Lung (tissue), 12 donors: Measurements from ENCODE around the gene AXDND1. TPM values are rescaled to one million over a fixed set of nuclear protein-coding genes. Genes with fewer than 3 reads are reported as not detected.

Experiments used
- ATAC-seq: fragments of 200-7000 bp; cut with Tn5 transposase; one replicate; pipeline ENCODE4 v1.9.1; 2020; ENCODE audit warnings: moderate number of reproducible peaks; ENCODE audit not compliant: insufficient read depth, low FRiP score
- DNase-seq, 3 donors: peaks; one replicate each; pipeline ENCODE4 v3.0.0-alpha.2; 2013 to 2017
- H3K27ac ChIP-seq, 2 donors: one replicate each; pipeline ENCODE4 v1.5.1; 2013; ENCODE audit warnings: mild to moderate bottlenecking in 2 of 2, moderate library complexity in 2 of 2, control low read depth in 1 of 2, inconsistent platforms in 1 of 2, low read depth in 1 of 2, low read length in 1 of 2
- H3K27me3 ChIP-seq, 3 donors: one replicate each; pipeline ENCODE4 v1.5.1; 2013; ENCODE audit warnings: low read length in 2 of 3; ENCODE audit not compliant: control insufficient read depth in 3 of 3, insufficient read depth in 3 of 3
- H3K36me3 ChIP-seq, 4 donors: one replicate each; pipeline ENCODE4 v1.5.1; 2013; ENCODE audit warnings: low read length in 4 of 4, mild to moderate bottlenecking in 1 of 4, moderate library complexity in 1 of 4; ENCODE audit not compliant: control insufficient read depth in 4 of 4, insufficient read depth in 4 of 4
- H3K4me1 ChIP-seq, 5 donors: one replicate each; pipeline ENCODE4 v1.5.1; 2013; ENCODE audit warnings: low read length in 5 of 5, mild to moderate bottlenecking in 2 of 5, moderate library complexity in 1 of 5; ENCODE audit not compliant: control insufficient read depth in 5 of 5, insufficient read depth in 5 of 5
- H3K4me3 ChIP-seq: one replicate; pipeline ENCODE4 v1.5.1; 2013; ENCODE audit warnings: mild to moderate bottlenecking, control low read depth, moderate library complexity
- H3K9ac ChIP-seq, 2 donors: one replicate each; pipeline ENCODE4 v1.5.1; 2013; ENCODE audit warnings: low read length in 2 of 2, control low read depth in 1 of 2; ENCODE audit not compliant: insufficient read depth in 1 of 2
- H3K9me3 ChIP-seq, 4 donors: one replicate each; pipeline ENCODE4 v1.5.1; 2013; ENCODE audit warnings: low read length in 3 of 4, mild to moderate bottlenecking in 1 of 4, moderate library complexity in 1 of 4; ENCODE audit not compliant: control insufficient read depth in 4 of 4, insufficient read depth in 3 of 4
- WGBS, 2 donors: extraction: QIAGEN DNeasy Blood & Tissue Kit; methylation state at CpG; one replicate each; pipeline ENCODE4 v1.1.7; 2013; 5-methylcytosine and 5-hydroxymethylcytosine counted together
- polyA plus RNA-seq, 2 donors: library from polyadenylated mRNA; stranded (reverse); fragments of 200-250 nt; gene quantifications; one replicate each; pipeline ENCODE4 v1.2.1, GENCODE V29; 2013
- total RNA-seq, 2 donors: library from RNA; depleted of rRNA in 1 of 2; stranded (reverse); fragments of >200 nt in 1 of 2; gene quantifications; one replicate each; pipeline ENCODE4 v1.2.1, GENCODE V29; 2014 to 2021
- TF ChIP-seq, protein P1 (sequence below): IDR thresholded peaks from 2 replicates; pipeline ENCODE4 v1.5.1; 2012; ENCODE audit warnings: mild to moderate bottlenecking; ENCODE audit errors: control extremely low read depth, extremely low read depth
- donor health status: control.
- donor health status: control.
- donor health status: Bipolar disorder and iron deficiency.
- donor health status: healthy.
- donor health status: DM: yes; HTN: yes; CAD: no.

Gene AXDND1
- total and polyA plus RNA-seq, 4 donors: 0.10 to 2.7 (median 0.42) TPM

DNA sequence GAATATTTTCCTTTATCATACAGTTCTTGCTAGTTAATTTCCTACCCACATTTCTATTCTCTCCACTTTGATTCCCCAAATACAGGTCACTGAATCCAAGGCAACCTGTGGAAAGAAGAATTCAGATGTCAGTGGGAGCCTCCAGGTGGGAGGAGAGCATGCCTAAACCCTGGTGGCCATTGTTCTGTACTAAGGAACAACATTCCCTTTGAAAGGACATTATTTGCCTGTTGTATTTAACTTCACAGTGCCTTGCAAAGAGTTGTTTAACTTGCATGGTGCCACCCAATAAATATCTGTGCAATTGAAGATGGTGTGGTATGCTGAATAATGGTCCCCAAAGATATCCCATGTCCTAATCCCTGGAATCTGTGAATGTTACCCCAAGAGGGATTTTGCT is 188.7 kb downstream of the AXDND1 start:
- no peak for DNase-seq
- H3K4me3 ChIP-seq: no peak overlapping the region
- TF ChIP-seq, protein P1, sequence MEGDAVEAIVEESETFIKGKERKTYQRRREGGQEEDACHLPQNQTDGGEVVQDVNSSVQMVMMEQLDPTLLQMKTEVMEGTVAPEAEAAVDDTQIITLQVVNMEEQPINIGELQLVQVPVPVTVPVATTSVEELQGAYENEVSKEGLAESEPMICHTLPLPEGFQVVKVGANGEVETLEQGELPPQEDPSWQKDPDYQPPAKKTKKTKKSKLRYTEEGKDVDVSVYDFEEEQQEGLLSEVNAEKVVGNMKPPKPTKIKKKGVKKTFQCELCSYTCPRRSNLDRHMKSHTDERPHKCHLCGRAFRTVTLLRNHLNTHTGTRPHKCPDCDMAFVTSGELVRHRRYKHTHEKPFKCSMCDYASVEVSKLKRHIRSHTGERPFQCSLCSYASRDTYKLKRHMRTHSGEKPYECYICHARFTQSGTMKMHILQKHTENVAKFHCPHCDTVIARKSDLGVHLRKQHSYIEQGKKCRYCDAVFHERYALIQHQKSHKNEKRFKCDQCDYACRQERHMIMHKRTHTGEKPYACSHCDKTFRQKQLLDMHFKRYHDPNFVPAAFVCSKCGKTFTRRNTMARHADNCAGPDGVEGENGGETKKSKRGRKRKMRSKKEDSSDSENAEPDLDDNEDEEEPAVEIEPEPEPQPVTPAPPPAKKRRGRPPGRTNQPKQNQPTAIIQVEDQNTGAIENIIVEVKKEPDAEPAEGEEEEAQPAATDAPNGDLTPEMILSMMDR: no peak
- no peaks in the 10 kb centered on the region for H3K36me3 ChIP-seq
- H3K9ac ChIP-seq: no peak overlapping the region
- H3K4me1 ChIP-seq: no peaks in the 10 kb centered on the region
- no peaks in the 10 kb centered on the region for H3K27me3 ChIP-seq
- ATAC-seq: no peak
- H3K9me3 ChIP-seq: no peaks in the 10 kb centered on the region
- no peak overlapping the region for H3K27ac ChIP-seq

GRCh38 chr1:179558078-179558477 is 192.3 kb downstream of the AXDND1 start:
- no peak for ATAC-seq
- WGBS, 2 donors: 85 to 88% methylated on average over 1 of the region's 1 CpG
- H3K4me3 ChIP-seq: no peak overlapping the region
- no peaks in the 10 kb centered on the region for H3K36me3 ChIP-seq
- TF ChIP-seq, protein P1: no peak
- DNase-seq: no peak
- no peak overlapping the region for H3K9ac ChIP-seq
- H3K27me3 ChIP-seq: no peaks in the 10 kb centered on the region
- H3K9me3 ChIP-seq: no peaks in the 10 kb centered on the region
- no peaks in the 10 kb centered on the region for H3K4me1 ChIP-seq
- no peak overlapping the region for H3K27ac ChIP-seq

- Histone ChIP-seq H3K27me3 (peaks cover 10 to 52% (median 32%) of the 10 kb centered on the region in 3 donors), H3K36me3 (no peaks in the 10 kb centered on the region), H3K9ac (no peak within 1 kb of the TSS), H3K4me3 (no peak within 1 kb of the TSS), H3K9me3 (peaks cover 0 to 11% (median 0%) of the 10 kb centered on the region in 4 donors), H3K4me1 (no peaks in the 10 kb centered on the region), H3K27ac (no peak within 1 kb of the TSS)
- ATAC-seq (no peak), DNase-seq (no peak)
- TF ChIP-seq, protein P1: no peak
- 4% methylated on average over 76 to 77 of the region's 77 CpGs for WGBS, 2 donors
Observed at GRCh38 chr1:179575497-179576314, 209.9 kb downstream of the AXDND1 start, which contains the start of gene NPHS2. TSS of gene NPHS2 (minus strand) at chr1:179575948. CDS start at chr1:179575864, 84 bp downstream.
